GM12864 (cell line): Measurements from ENCODE around the gene SEC14L5.

Source experiments
- DNase-seq: peaks from one replicate; pipeline ENCODE4 v3.0.0-alpha.2; 2011; ENCODE audit warnings: low read depth
- H3K4me3 ChIP-seq: 2 replicates; pipeline ENCODE4 v1.5.1; 2011; ENCODE audit warnings: mild to moderate bottlenecking, low read depth, low read length, control low read depth
- TF ChIP-seq, protein P1 (sequence below): IDR thresholded peaks from 2 replicates; pipeline ENCODE4 v1.5.1; 2011; ENCODE audit warnings: low read depth, mild to moderate bottlenecking, moderate library complexity, low read length, control low read depth, inconsistent platforms; ENCODE audit errors: missing control alignments

Gene SEC14L5

DNA sequence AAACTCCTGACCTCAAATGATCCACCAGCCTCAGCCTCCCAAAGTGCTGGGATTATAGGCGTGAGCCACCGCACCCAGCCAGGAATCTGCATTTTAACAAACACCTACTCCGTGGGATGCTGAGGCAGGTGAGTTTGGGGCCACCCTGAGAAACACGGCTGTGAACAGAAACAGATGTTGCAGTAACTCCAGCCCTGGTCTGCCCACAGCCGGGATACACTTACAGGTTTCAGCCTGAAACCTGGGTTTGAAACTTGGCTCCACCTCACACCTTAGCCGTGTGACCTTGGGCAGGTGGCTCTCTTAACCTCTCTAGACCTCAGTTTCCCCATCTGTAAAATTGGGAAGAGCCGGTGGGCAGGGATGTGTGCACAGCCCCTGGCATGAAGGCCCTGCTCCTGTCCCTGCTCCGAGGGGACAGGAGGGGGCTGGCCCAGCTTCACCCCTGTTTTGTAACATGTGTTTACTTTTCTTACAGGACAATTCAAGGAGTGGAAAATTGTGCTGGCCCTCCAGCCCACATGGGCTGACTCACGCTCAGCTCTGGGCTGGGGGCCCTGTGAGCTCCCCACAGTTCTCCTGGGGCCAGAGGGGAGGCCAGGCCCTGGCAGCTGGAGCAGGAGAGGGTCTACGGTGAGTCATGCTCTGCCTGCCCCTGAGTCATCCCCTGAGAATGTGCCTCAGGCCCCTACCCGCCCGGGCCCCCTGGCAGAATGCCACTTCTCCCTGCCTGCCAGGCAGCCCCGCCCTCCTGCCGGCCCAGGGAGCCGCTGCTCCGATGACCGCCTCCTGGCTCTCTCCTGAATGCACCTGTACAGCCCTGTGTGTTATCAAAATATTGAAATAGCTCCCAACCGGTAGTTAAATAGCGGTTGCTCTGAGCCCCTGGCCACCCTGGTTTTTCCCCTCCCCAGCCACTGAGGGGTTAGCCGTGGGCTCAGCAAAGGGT, 13.5 kb upstream of the SEC14L5 start:
- TF ChIP-seq, protein P1, sequence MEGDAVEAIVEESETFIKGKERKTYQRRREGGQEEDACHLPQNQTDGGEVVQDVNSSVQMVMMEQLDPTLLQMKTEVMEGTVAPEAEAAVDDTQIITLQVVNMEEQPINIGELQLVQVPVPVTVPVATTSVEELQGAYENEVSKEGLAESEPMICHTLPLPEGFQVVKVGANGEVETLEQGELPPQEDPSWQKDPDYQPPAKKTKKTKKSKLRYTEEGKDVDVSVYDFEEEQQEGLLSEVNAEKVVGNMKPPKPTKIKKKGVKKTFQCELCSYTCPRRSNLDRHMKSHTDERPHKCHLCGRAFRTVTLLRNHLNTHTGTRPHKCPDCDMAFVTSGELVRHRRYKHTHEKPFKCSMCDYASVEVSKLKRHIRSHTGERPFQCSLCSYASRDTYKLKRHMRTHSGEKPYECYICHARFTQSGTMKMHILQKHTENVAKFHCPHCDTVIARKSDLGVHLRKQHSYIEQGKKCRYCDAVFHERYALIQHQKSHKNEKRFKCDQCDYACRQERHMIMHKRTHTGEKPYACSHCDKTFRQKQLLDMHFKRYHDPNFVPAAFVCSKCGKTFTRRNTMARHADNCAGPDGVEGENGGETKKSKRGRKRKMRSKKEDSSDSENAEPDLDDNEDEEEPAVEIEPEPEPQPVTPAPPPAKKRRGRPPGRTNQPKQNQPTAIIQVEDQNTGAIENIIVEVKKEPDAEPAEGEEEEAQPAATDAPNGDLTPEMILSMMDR, result no peak
- DNase-seq, result no peak
- H3K4me3 ChIP-seq, result no peak overlapping the region

DNA sequence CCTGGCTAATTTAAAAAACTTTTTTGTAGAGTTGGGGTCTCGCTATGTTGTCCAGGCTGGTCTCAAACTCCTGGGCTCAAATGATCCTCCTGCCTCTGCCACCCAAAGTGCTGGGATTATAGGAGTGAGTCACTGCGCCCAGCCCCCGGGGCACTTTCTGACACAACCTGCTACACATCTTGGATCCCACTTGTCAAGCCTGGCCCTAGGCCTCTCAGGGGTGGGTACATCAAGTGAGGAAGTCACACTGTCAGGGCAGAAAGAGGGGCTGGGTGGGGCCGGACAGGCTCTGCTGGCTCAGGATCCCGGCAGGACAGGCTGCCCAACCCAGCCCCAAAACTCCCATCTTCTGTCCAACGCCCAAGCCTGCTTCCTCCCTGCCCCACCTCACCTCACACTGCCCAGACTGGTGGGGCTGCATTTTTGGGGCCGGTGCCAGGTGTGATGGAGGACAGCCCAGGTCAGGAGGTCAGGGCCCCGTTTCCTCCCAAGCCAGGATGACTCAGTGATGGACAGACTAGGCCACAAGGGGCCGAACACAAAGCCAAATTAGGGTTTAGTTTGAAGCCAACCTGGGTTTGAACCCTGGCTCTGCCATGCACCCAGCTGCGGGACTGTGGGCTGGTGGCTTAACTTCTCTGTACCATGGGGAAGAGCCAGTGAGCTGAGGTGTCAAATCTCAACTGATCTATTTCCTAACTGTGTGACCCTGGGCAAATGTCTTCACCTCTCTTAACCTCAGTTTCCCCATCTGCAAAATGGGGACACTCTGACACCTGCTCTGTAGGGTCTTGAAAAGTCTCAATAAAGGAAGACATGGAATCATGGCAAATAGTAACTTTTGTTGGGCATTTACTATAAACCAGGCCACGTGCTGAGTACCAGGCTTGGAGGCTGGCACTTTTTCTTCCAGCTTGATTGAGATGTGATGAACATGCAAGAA, 12.3 kb upstream of the SEC14L5 start:
- H3K4me3 ChIP-seq, result no peak overlapping the region
- DNase-seq, result no peak
- TF ChIP-seq, protein P1, result no peak

DNA sequence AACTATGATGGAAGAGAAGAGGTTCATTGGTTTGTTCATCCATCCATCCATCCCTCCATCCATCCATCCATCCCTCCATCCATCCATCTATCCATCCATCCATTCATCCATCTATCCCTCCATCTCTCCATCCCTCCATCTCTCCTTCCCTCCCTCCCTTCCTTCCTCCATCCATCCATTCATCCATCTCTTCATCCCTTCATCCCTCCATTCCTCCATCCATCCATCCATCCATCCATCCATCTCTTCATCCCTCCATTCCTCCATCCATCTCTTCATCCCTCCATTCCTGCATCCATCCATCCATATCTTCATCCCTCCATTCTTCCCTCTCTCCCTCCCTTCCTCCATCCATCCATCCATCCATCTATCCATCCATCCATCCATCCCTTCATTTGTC, 11.2 kb upstream of the SEC14L5 start:
- TF ChIP-seq, protein P1, result no peak
- H3K4me3 ChIP-seq, result no peak overlapping the region
- DNase-seq, result no peak

DNA sequence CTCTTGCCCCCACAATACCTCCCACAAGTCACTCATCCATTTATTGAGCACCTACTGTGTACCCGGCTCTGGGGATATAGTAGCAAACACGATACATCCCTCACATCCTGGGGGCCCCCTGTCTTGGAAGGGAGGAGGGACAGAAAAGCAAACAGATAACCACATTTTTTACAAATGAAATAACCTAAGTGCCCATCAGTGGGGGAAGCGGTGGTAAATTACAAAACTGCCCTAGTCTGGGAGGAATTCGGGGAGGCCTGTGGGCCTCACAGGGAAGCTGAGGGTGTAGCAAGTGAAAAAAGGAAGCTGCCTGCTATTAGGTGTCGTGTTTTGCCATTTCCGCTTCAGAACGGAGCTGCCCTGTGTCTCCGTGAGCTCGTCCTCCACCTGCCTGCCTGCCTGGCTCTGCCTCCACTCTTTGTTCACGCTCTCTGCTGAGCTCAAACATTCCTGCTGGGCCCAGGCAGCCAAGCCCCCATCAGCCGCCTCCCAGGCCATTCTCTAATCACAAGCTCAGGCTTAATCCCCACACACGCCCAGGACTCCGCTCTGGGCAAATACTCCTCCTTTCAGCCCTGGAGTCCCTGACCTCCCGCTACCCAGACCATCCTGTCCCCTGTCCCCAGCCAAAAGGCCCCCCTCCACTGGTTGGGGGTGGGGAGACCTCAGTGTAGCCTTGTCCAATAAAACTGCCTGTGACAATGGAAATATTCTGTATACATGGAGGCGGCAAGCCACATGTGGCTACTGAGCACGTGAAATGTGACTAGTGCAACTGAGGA, 10.2 kb upstream of the SEC14L5 start:
- TF ChIP-seq, protein P1, result no peak
- DNase-seq, result no peak
- no peak overlapping the region for H3K4me3 ChIP-seq

DNA sequence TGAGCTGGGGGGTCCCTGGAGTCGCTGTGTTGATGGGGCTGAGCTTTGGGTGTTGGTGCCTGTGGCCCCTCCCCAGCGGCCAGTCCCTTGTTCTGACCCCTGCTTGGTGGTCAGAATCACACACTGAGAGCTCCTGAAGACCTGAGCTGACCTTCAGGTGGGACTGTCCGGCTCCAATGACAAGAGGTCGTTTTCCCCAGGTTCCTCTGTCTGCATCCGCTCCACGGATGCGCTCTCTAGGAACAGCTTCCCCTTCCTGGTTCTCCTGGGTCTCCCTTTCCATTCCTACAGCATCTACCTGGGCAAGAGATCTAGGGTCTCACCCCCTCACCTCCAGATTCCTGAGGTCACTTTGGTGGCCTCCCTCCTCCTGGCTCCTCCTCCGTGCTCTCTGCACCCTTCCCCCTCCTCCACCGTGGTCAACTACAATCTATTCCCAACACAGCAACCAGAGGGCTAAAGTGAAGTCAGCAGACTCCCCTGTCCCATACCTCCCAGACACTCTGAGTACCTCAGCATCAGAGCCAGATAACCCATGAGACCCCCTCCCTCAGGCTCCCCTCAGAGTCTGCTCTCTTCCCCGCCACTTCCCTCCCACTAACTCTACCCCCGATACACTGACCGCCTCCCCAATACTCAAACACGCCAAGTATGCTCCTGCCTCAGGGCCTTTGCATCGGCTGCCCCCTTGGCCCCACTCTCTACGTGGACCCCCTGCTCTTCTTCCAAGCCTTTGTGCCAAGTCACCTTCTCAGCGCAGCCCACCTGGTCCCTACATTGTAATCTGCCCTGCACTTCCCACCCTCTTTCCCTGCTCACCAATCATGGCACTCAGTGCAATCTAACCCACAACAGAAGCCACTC, 9.0 kb upstream of the SEC14L5 start:
- no peak for DNase-seq
- TF ChIP-seq, protein P1, result no peak
- H3K4me3 ChIP-seq, result no peak overlapping the region
